Stimulated activated effector memory CD8-positive, alpha-beta T cell treated with anti-CD3 and anti-CD28 coated beads, Interleukin-12 subunit alpha, Interleukin-12 subunit beta, amount 100 ng/mL, for 72 hours (primary cell): Measurements from ENCODE around the gene NDRG3.

Experiments used
- ATAC-seq: fragments of 150-1000 bp; cut with Tn5 transposase; 2 replicates; pipeline ENCODE4 v1.10.0; 2021
- DNase-seq, 2 donors: peaks; one replicate each; pipeline ENCODE4 v3.0.0; 2021 to 2022; ENCODE audit warnings: low spot score in 2 of 2
- H3K27ac Mint-ChIP-seq: one replicate; pipeline ENCODE4 v1.8.0; 2022; ENCODE audit warnings: mild to moderate bottlenecking, mixed read lengths
- H3K36me3 Mint-ChIP-seq: one replicate; pipeline ENCODE4 v1.8.0; 2022; ENCODE audit warnings: mild to moderate bottlenecking, mixed read lengths
- H3K4me1 Mint-ChIP-seq: one replicate; pipeline ENCODE4 v1.8.0; 2022; ENCODE audit warnings: mixed read lengths
- H3K4me3 Mint-ChIP-seq: one replicate; pipeline ENCODE4 v1.8.0; 2022; ENCODE audit warnings: mild to moderate bottlenecking, mixed read lengths
- H3K9me3 Mint-ChIP-seq: one replicate; pipeline ENCODE4 v1.8.0; 2022; ENCODE audit warnings: mixed read lengths

The NDRG3 gene

DNA sequence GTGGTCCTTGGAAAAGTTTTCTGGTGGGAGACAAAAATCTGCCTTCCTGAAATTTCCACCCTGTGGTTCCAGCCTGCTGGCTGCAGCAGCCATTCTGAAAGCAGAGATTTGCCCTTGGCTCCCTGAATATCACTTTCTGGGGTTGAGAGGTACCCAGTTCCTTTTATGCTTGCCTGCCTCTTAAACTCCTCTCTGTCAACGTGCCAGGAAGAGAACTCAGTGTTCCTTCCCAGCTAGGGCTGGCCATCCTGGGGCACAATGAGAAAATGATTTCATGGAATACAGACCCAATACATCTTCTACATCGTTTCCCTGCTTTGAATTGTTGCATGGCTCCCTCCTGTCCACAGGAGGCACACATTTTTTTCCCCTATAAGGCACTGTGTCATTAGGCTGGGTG lies 29.3 kb upstream of the NDRG3 start:
- Mint-ChIP-seq H3K36me3 (peaks cover 44% of the 10 kb centered on the region), H3K27ac (peak overlapping the region; percentile 98), H3K4me1 (peaks cover 45% of the 10 kb centered on the region), H3K9me3 (no peaks in the 10 kb centered on the region), H3K4me3 (peak overlapping the region; percentile 88)
- DNase-seq (no peak), ATAC-seq (no peak)

- Mint-ChIP-seq H3K27ac (peak within 1 kb of the TSS; percentile 98), H3K4me3 (peak within 1 kb of the TSS; percentile 88), H3K4me1 (peaks cover 45% of the 10 kb centered on the region), H3K36me3 (peaks cover 44% of the 10 kb centered on the region), H3K9me3 (no peaks in the 10 kb centered on the region)
- DNase-seq (peak; percentile 100), ATAC-seq (peak; percentile 93)
These were observed 27.9 kb upstream of the NDRG3 start, which contains the start of gene DSN1 for GRCh38 chr20:36773597-36774390. Gene DSN1, minus strand, starts transcription at chr20:36773763. Its CDS starts 2,305 bp downstream, at chr20:36771458.

DNA sequence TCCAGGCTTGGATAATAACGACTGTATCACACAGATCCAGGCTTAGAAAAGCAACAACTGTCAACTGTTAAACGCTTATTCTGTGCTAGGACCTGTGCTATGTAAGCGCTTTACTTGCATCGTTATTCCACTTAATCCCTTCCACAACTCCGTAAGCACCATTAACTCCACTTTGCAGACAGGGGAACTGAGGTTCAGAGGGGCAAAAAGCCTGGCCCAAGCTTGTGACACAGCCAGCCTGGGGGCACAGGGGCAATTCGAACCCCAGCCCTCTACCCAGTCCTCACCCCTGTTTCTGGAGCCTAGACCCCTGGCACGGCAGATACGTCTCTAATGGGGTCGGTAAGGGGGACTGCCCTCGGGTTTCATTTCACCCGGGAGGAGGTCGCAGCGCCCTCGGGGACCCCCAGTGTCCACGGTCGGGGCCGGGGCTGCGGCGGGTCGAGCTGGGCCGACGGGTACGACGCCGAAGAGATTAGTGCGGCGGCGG lies 27.3 kb upstream of the NDRG3 start:
- ATAC-seq (no peak), DNase-seq (no peak)
- Mint-ChIP-seq H3K4me3 (peak overlapping the region; percentile 88), H3K27ac (peak overlapping the region; percentile 98), H3K36me3 (peaks cover 44% of the 10 kb centered on the region), H3K4me1 (peaks cover 45% of the 10 kb centered on the region), H3K9me3 (no peaks in the 10 kb centered on the region)

DNA sequence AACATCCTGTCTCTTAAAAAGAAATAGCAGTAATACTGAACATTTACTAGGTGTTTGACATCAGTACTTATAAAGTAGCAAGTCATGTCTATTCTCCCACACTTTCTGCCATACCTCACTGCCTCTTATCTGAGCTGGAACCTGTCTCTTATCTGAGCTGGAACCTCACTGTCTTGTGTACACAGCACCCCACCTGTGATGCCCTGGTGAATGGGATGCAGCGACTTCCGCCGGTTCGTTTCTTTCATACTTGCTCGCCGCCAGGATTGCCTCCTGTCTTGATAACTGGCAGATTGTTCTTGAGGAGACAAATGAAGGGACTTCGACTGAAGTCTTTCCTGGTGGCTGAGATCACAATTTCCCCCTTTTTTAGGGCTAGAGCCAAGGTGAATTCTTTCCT lies 24.8 kb upstream of the NDRG3 start:
- Mint-ChIP-seq H3K4me1 (peaks cover 45% of the 10 kb centered on the region), H3K27ac (no peak overlapping the region), H3K36me3 (peaks cover 53% of the 10 kb centered on the region), H3K9me3 (no peaks in the 10 kb centered on the region), H3K4me3 (no peak overlapping the region)
- no peak for ATAC-seq
- DNase-seq: no peak

DNA sequence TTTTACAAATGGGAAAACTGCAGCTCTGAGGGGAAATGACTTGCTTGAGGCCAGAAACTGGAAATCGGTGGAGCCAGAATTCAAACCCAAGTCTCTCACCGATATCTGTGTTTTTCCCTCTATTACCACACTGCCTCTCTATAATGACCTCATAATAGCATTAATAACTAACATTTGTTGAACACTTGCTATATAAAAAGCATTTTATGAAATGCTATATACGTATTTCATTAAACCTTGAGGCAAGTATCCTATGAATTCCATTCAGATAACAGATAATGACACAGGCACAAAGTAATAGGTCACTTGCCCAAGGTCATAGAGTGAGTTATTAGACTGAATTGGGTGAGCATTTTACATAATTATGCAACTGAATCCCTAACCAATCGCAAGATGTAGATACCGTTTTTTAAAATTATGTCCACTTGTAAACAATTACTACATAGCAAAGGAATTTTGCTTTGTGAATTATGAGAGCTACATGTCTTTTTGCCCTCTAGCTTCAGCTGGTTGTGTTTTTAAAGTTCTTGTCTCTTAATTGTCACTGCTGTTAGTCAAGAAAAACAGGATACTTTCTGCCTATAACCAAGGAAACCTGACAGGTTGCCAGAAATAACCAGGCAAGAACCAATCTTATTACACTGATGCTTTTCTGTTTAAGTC lies 23.0 kb upstream of the NDRG3 start:
- no peaks in the 10 kb centered on the region for H3K9me3 Mint-ChIP-seq
- H3K36me3 Mint-ChIP-seq: peaks cover 55% of the 10 kb centered on the region

GRCh38 chr20:36761125-36761524 lies 15.2 kb upstream of the NDRG3 start:
- ATAC-seq (no peak), DNase-seq (no peak)
- Mint-ChIP-seq H3K27ac (no peak overlapping the region), H3K9me3 (no peaks in the 10 kb centered on the region), H3K4me1 (peaks cover 6% of the 10 kb centered on the region), H3K36me3 (peaks cover 89% of the 10 kb centered on the region), H3K4me3 (no peak overlapping the region)

More for the DNA sequence above, 23.0 kb upstream of the NDRG3 start:
- Mint-ChIP-seq H3K27ac (peak overlapping the region; percentile 8), H3K4me1 (peaks cover 31% of the 10 kb centered on the region), H3K4me3 (no peak overlapping the region)
- no peak for DNase-seq
- ATAC-seq: no peak

GRCh38 chr20:36760647-36761046 lies 14.8 kb upstream of the NDRG3 start:
- ATAC-seq: no peak
- Mint-ChIP-seq H3K27ac (no peak overlapping the region), H3K9me3 (no peaks in the 10 kb centered on the region), H3K4me3 (no peak overlapping the region), H3K4me1 (peaks cover 6% of the 10 kb centered on the region), H3K36me3 (peaks cover 89% of the 10 kb centered on the region)
- no peak for DNase-seq

DNA sequence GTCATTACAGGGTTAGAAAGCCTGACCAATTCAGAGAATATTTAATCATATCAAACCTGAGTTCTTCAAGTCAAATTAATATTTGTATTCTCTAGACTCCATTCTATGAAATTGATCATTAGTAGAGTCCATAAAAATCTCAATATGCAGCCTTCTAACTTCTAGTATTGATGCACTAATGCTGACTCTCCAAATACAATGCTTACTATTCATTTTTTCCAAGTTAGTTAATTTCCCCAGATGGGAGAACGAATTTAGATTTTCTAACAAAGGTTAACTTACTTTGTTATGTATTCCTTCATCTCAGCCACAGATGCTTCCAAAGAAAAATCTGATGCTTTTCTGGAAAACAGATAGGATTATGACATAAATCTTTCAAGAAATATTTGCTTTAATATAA lies 12.4 kb upstream of the NDRG3 start:
- DNase-seq: no peak
- Mint-ChIP-seq H3K4me1 (peaks cover 6% of the 10 kb centered on the region), H3K9me3 (no peaks in the 10 kb centered on the region), H3K36me3 (peaks cover 89% of the 10 kb centered on the region), H3K27ac (peak overlapping the region; percentile 77), H3K4me3 (no peak overlapping the region)
- ATAC-seq: peak; percentile 40

GRCh38 chr20:36756496-36756895 lies 10.6 kb upstream of the NDRG3 start:
- H3K4me3 Mint-ChIP-seq: no peak overlapping the region

GRCh38 chr20:36754656-36755222 lies 8.8 kb upstream of the NDRG3 start:
- Mint-ChIP-seq H3K4me3 (no peak overlapping the region), H3K27ac (no peak overlapping the region), H3K36me3 (peaks cover 89% of the 10 kb centered on the region), H3K9me3 (no peaks in the 10 kb centered on the region), H3K4me1 (peaks cover 6% of the 10 kb centered on the region)
- ATAC-seq (peak; percentile 76), DNase-seq (peak in 1 of 2 donors; percentile 61)

More at GRCh38 chr20:36756496-36756895, 10.6 kb upstream of the NDRG3 start:
- H3K9me3 Mint-ChIP-seq: no peaks in the 10 kb centered on the region
- ATAC-seq (no peak), DNase-seq (no peak)
- no peak overlapping the region for H3K27ac Mint-ChIP-seq
- peaks cover 92% of the 10 kb centered on the region for H3K36me3 Mint-ChIP-seq
- peaks cover 6% of the 10 kb centered on the region for H3K4me1 Mint-ChIP-seq

GRCh38 chr20:36752582-36752981 lies 6.7 kb upstream of the NDRG3 start:
- Mint-ChIP-seq H3K27ac (no peak overlapping the region), H3K4me1 (peaks cover 3% of the 10 kb centered on the region), H3K4me3 (no peak overlapping the region), H3K9me3 (no peaks in the 10 kb centered on the region), H3K36me3 (peaks cover 71% of the 10 kb centered on the region)
- ATAC-seq: no peak
- no peak for DNase-seq

GRCh38 chr20:36745234-36745926 lies 510 bp downstream of the NDRG3 start:
- Mint-ChIP-seq H3K4me1 (peaks cover 13% of the 10 kb centered on the region), H3K27ac (peak overlapping the region; percentile 85), H3K4me3 (peak overlapping the region; percentile 86), H3K36me3 (no peaks in the 10 kb centered on the region), H3K9me3 (no peaks in the 10 kb centered on the region)
- peak; percentile 62 for ATAC-seq
- no peak for DNase-seq

GRCh38 chr20:36744764-36745191 lies 1.1 kb downstream of the NDRG3 start:
- ATAC-seq (no peak), DNase-seq (no peak)
- H3K9me3 Mint-ChIP-seq: no peaks in the 10 kb centered on the region
- H3K27ac Mint-ChIP-seq: no peak overlapping the region
- peak overlapping the region; percentile 86 for H3K4me3 Mint-ChIP-seq
- no peaks in the 10 kb centered on the region for H3K36me3 Mint-ChIP-seq
- H3K4me1 Mint-ChIP-seq: peaks cover 13% of the 10 kb centered on the region

- Mint-ChIP-seq H3K36me3 (no peaks in the 10 kb centered on the region), H3K27ac (no peak overlapping the region), H3K4me1 (peaks cover 13% of the 10 kb centered on the region), H3K4me3 (peak overlapping the region; percentile 86), H3K9me3 (no peaks in the 10 kb centered on the region)
- DNase-seq (no peak), ATAC-seq (no peak)
These were observed 1.6 kb downstream of the NDRG3 start for GRCh38 chr20:36744243-36744642.

DNA sequence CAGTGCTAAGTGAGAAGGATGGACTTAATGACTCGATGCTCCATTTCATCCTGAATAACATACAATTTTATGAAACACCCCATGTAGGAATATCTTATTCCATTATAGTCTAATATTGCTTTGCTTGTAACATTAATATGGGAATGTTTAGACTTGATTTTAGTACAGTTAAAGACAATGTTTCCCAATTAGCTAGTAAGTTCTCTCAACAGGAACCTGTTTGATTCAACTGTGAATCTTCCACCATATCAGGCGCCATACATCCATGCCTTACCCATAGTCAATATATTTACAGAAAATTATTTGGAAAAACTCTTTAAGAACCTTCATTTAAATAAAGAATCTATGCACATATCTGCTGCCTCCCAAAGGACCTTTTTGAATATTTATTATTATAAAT lies 3.3 kb downstream of the NDRG3 start:
- no peaks in the 10 kb centered on the region for H3K36me3 Mint-ChIP-seq
- DNase-seq (no peak), ATAC-seq (no peak)
- peaks cover 13% of the 10 kb centered on the region for H3K4me1 Mint-ChIP-seq
- no peaks in the 10 kb centered on the region for H3K9me3 Mint-ChIP-seq
- H3K27ac Mint-ChIP-seq: no peak overlapping the region
- H3K4me3 Mint-ChIP-seq: no peak overlapping the region
